HG03025 (cell line): ENCODE data around the gene SLC24A1.

Source experiments
- ATAC-seq: cut with Tn5 transposase; IDR thresholded peaks from one replicate; pipeline ENCODE4 v1.9.1; 2021; ENCODE audit warnings: mild to moderate bottlenecking, moderate library complexity; ENCODE audit not compliant: unreplicated experiment, low FRiP score

Gene SLC24A1

GRCh38 chr15:65621638-65622037 lies at the start of gene SLC24A1:
TSS of gene SLC24A1 (plus strand) at chr15:65621938. CDS start at chr15:65624081, 2,143 bp downstream.
- no peak for ATAC-seq

DNA sequence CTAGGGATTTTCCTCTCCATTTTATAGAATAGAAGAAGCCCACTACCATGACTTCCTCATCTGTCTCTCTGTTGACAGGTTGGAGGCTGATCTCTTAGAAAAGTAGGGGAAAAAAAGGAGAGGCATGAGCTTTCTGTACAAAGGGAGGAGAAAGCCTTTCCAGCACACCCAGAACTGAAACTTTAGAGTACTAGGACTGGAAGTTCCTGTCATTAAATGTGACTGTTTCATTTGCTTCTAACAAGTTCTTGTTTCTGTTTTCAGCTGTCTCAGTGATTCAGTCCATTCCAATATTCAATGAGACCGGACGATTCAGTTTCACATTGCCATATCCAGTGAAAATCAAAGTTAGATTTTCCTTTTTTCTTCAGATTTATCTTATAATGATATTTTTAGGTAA lies 49.8 kb upstream of the SLC24A1 start:
- no peak for ATAC-seq

DNA sequence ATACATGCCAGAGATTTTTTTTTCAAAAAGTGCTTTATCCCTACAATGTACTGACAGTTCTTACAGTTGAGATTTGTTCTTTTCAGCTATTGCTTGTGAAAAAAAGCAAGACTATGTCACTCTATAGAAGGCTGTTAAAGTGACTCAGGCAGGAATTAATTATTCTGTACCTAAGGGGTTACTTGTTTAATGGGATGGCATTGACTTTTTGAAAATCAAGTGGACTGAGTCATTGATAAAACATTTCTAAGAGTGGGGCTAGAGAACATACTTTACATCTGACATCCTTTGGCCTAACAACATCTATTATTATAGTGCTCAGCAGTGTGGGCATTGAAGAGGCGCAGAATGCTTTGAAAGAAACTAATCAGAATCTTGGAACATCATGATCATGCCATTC lies 45.1 kb upstream of the SLC24A1 start:
- ATAC-seq = no peak

DNA sequence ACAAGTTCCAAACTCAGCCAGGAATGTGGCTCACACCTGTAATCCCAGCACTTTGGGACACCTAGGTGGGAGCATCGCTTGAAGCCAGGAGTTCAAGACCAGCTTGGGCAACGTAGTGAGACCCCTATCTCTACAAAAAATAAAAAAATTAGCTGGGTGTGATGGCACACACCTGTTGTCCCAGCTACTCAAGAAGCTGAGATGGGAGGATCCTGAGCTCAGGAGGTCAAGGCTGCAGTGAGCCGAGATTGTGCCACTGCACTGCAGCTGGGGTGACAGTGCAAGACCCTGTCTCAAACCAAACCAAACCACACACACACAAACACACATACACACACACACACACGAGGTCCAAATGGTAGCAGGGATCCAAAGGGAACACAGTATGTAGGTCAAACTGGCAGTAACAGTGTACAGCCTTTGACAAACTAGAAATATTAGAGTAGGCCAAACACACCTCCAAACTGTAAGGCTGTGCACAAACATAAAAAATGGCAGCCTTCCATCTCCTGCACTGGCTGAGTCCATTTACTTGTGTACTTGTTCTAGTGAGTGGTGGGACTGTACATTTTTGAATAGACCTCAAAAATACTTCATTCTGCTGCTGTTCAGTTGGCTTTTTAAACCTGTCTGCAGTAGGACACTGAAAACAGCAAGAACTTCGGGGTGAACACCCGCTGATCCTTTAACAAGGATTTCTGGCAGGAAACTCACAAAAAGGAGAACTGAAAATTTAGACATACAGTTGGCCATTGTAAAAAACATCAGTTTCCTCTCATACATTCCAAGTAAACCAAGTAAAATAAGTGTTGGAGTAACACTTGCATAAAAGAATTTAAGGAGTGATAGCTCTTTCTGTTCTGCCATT lies 44.4 kb upstream of the SLC24A1 start:
- no peak for ATAC-seq

- ATAC-seq = no peak
These were observed 42.6 kb upstream of the SLC24A1 start for GRCh38 chr15:65578904-65579728.

GRCh38 chr15:65579762-65580161 lies 42.0 kb upstream of the SLC24A1 start:
- no peak for ATAC-seq

GRCh38 chr15:65580287-65580686 lies 41.5 kb upstream of the SLC24A1 start:
- no peak for ATAC-seq

DNA sequence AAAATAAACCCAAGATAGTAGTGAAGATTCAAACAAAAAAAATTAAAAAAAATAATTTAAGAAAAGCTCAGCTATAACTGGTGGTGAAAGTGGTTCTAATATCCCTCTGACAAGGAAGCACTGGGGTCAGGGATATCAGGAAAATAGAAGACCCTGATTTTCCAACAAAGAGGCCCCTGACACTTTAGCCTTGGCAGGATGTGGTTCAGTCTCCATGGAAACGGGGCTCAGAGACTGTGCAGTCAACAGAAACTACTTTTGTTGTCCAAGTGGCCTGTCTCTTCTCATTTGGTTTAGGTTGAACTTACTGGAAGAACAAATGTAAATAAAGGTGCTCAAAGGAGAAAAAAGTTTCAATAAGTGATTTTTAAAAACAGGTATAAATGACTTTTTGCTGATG lies 38.0 kb upstream of the SLC24A1 start:
- no peak for ATAC-seq

DNA sequence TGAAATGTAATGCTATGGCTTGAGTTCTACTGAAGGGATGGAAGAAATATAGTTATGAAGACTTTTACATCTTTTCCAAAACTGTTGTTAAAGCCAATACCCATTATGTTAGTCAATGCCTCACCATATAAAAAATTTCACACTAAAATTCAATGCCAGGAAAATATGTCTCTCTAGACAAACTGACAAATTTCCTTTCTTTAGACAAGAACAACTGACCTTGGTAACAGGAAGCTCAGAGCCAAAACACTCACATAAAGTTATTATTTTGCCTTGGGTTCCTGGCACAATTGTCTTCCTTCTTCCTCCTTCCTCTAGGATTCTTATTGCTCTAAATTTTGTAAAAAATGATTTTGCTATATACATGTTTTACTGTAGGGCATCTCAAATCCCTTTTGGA lies 37.5 kb upstream of the SLC24A1 start:
- no peak for ATAC-seq

DNA sequence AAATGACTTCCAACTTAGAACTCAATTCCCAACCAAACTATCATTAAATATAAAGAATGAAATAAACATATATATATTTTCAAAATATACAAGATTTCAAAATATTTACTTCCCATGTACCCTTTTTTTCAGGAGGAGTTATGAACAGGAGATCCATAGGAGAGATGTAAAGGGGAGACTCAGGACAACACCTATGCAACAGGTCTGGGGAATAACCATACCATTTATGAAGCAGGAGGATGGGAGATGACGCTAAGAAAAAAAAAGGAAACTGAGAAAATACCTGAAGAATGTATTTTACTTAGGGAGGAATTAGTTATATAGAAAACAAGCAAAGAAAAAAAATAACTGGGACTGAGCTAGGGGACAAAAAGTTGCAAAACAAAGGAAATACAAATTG lies 34.6 kb upstream of the SLC24A1 start:
- ATAC-seq = no peak

DNA sequence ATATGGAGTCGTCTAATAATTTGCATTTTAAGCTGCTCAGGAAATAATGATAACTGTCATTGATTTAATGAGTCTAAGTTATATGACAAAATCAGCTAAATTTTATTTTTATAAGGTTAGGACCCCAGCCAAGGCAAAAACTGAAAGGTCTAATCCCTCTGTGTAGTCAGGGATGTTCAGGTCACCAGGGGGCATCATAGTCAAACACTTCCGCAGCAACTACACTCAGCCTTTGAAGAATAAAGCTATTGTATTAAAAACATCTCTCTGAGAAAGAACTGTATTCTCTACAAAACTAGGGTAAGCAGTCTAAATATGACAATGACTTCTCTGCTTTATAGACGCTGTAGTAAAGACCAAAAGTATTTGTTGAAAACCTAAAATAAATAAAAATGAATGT lies 25.8 kb upstream of the SLC24A1 start:
- ATAC-seq = no peak

GRCh38 chr15:65598468-65598867 lies 23.3 kb upstream of the SLC24A1 start:
- ATAC-seq = no peak

DNA sequence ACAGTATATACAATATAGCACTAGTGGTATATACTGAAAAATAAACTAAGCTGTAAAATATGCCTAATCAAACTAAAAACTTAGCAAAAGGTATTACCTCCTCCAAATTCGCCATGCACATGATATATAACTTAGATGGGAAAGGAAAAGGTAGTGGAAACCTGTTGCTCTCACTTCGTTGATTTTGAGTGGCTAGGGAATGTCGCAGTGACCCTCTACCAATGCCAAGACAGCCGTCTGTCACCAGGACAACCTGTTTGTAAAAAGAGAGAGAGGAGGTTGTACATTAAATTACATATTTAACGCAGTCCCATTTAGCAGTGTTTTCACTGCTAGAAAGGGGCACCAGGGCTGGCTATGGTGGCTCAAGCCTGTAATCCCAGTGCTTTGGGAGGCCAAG lies 22.1 kb upstream of the SLC24A1 start:
- ATAC-seq = no peak

DNA sequence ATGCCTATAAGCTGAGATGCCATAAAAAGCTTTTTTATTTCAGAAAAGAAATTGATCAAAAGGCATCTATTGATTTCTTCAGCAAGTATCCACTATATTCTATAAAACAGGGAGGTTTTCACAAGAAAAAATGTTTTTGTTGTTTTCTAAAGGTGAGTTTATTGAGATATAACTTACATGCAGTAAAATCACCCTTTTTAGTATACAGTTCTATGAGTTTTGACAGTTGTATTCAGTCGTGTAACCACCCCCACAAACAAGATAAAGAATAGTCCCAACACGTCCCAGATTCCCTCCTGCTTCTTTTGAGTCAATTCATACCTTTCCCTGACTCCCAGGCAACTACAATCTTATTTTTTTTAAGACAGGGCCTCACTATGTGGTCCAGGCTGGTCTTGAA lies 18.6 kb upstream of the SLC24A1 start:
- no peak for ATAC-seq

DNA sequence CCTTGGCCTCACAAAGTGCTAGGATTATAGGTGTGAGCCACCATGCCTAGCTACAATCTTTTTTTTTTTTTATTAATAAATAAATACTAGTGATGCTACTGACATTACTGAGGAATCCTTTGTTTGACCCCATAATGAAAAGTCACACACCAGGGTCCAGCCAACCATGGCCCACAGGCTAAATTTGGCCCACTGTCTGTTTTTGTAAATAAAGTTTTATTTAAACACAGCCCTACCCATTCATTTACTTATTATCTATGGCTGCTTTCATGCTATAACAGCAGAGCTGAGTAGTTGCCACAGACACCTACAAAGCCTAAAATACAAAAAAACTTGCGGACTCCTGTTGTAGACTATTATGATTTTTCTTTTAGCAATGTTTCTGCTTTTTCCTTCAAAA lies 18.2 kb upstream of the SLC24A1 start:
- no peak for ATAC-seq

DNA sequence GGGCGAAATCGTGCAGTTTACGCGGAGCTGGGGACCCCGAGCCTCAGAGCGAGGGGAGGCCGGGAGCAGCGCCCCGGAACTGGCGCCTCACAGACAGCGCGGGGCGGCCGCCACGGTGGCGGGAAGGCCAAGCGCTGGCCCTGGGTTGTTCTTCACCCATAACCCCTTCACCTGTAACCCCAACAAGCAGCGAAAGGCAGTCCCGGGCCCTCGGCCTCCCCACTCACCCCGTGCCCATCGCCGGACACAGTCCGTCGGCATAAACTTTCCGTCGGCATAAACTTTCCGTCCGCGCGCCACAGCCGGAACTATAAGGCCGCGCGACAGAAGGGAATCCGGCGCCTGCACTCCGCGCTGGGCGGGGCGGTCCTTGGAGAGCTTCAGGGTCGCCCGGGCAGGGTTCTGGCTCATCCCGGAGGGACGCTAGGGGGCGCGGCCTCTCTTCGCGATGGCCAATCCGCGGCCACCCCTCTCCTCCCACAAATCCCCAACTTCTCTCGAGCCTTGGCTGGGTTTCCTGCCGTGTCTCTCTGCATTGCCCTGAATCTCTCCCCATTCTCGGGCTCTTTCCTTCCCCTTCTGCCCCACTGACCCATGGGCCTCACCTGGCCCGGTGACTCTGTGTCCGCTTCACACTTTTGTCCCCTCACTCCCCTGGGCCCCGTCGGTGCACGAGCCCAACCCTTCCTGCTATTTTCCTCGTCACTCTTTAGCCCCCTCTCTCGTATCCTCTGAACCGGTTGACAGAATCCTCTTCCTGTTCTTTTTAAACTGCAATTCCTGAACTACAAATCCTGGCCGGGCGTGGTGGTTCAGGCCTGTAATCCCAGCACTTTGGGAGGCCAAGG lies 10.6 kb upstream of the SLC24A1 start, which contains the start of gene INTS14:
INTS14 (minus strand) TSS at position 261 of the 848 bp plus-strand sequence. CDS start 3,751 bp downstream, outside the sequence.
- ATAC-seq = peak; percentile 97

GRCh38 chr15:65611888-65612615 lies 9.7 kb upstream of the SLC24A1 start:
- no peak for ATAC-seq

DNA sequence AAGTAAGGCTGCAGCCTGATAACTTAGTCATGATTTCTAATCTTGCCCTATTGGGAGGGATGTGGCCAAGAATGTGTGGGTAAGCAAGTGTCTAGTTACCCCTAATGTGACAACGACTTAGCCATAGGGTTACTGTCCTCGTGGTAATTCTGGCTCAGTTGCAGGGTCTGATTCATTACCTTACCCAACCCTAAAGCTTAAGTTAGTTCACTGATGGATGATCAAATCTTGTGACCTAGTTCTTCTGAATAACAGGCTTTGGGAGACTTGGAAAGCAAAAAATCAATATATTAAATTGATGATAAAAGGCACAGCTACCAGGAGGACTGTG lies 9.2 kb upstream of the SLC24A1 start:
- no peak for ATAC-seq

- no peak for ATAC-seq
These were observed 8.6 kb upstream of the SLC24A1 start for GRCh38 chr15:65612949-65613744.
